Mesodermal cell (in vitro differentiated cells): ENCODE data around the gene POP7.
A peak's percentile ranks its signal among the peaks of the same experiment; 100 is the strongest.

Experiments used
- H3K27ac ChIP-seq: 2 replicates; pipeline ENCODE4 v1.7.0; 2013; ENCODE audit warnings: mild to moderate bottlenecking, low read depth, low read length, moderate library complexity; ENCODE audit not compliant: severe bottlenecking
- H3K36me3 ChIP-seq: 2 replicates; pipeline ENCODE4 v1.7.1; 2013; ENCODE audit warnings: mild to moderate bottlenecking, low read length, moderate library complexity; ENCODE audit not compliant: control insufficient read depth, insufficient read depth
- H3K4me1 ChIP-seq: one replicate; pipeline ENCODE4 v1.7.1; 2013; ENCODE audit warnings: mild to moderate bottlenecking, low read length; ENCODE audit not compliant: insufficient read depth, control insufficient read depth, poor library complexity, severe bottlenecking
- H3K4me3 ChIP-seq: 2 replicates; pipeline ENCODE4 v1.7.0; 2013; ENCODE audit warnings: low read length, control low read depth, mild to moderate bottlenecking; ENCODE audit not compliant: insufficient read depth, poor library complexity, severe bottlenecking; ENCODE audit errors: extremely low read depth
- H3K9me3 ChIP-seq: 2 replicates; pipeline ENCODE4 v1.7.1; 2013; ENCODE audit warnings: mild to moderate bottlenecking, low read length, moderate library complexity; ENCODE audit not compliant: control insufficient read depth
- WGBS, 2 experiments: methylation state at CpG; one replicate each; pipeline ENCODE4 v1.1.5; 2013; ENCODE audit warnings: missing lambda C conversion rate in 2 of 2; ENCODE audit not compliant: insufficient coverage in 2 of 2; 5-methylcytosine and 5-hydroxymethylcytosine counted together

Gene POP7

GRCh38 chr7:100686822-100687211, 19.1 kb upstream of the POP7 start:
- Histone ChIP-seq H3K27ac (no peak overlapping the region), H3K9me3 (no peaks in the 10 kb centered on the region), H3K36me3 (peaks cover 89% of the 10 kb centered on the region), H3K4me3 (no peak overlapping the region), H3K4me1 (peaks cover 22% of the 10 kb centered on the region)
- 92% methylated on average over 15 to 16 of the region's 17 CpGs for WGBS, 2 experiments

DNA sequence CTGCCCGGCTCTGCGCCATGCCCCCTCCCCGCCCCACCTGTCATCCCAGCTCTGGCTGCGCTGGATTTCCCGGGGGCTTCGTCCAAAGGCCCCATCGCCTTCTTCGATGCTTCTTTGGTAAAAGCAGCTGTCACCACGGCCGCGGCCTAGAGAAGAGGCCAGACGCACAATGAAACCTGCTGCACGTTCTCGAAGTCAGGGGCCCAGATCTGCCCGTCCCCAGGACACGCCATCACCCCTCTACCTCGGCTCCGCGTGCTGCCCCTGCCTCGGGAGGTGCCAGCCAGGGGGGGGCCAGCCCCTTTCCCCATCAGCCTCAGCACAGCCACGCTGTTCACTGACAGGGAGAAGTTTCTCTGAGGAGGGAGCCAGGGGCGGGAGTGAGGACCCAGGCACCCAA, 18.7 kb upstream of the POP7 start:
- no peak overlapping the region for H3K27ac ChIP-seq
- H3K4me3 ChIP-seq, result no peak overlapping the region
- H3K4me1 ChIP-seq, result peaks cover 26% of the 10 kb centered on the region
- H3K9me3 ChIP-seq, result no peaks in the 10 kb centered on the region
- peaks cover 84% of the 10 kb centered on the region for H3K36me3 ChIP-seq
- 92 to 95% methylated on average over 14 to 19 of the region's 22 CpGs for WGBS, 2 experiments

- 92 to 98% methylated on average over 20 to 22 of the region's 25 CpGs for WGBS, 2 experiments
These were observed 18.1 kb upstream of the POP7 start for GRCh38 chr7:100687751-100688300.

DNA sequence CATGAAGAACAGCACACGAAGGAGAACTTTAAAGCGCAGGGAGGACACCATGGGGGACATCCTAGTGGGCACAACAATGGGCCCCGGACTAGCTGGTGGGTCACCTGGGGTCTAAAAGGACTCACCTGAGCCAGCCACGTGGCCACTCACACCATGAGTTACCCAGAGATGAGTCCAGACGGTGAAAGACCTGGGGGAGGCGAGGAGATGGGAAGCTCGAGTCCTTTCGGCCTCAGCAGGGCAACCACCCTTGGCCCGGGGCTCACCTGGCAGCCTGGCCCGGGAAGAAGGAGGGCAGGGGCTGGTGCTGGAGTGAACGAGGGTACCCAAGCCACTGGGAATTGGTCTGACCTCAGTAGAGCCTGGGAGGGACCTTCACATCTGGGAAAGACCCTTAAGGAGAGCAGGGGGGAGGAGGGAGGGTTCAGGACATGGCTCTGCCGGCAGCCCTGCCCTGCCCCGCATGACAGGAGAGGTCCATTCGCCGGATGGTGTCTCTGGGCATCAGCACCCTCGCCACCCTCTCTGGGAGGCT, 17.5 kb upstream of the POP7 start:
- 96 to 97% methylated on average over 11 to 14 of the region's 16 CpGs for WGBS, 2 experiments
- Histone ChIP-seq H3K27ac (no peak overlapping the region), H3K9me3 (no peaks in the 10 kb centered on the region), H3K4me1 (peaks cover 27% of the 10 kb centered on the region), H3K4me3 (no peak overlapping the region), H3K36me3 (peaks cover 74% of the 10 kb centered on the region)

More at GRCh38 chr7:100687751-100688300, 18.1 kb upstream of the POP7 start:
- Histone ChIP-seq H3K27ac (peak overlapping the region; percentile 10), H3K9me3 (no peaks in the 10 kb centered on the region), H3K36me3 (peaks cover 79% of the 10 kb centered on the region), H3K4me1 (peaks cover 27% of the 10 kb centered on the region), H3K4me3 (no peak overlapping the region)

DNA sequence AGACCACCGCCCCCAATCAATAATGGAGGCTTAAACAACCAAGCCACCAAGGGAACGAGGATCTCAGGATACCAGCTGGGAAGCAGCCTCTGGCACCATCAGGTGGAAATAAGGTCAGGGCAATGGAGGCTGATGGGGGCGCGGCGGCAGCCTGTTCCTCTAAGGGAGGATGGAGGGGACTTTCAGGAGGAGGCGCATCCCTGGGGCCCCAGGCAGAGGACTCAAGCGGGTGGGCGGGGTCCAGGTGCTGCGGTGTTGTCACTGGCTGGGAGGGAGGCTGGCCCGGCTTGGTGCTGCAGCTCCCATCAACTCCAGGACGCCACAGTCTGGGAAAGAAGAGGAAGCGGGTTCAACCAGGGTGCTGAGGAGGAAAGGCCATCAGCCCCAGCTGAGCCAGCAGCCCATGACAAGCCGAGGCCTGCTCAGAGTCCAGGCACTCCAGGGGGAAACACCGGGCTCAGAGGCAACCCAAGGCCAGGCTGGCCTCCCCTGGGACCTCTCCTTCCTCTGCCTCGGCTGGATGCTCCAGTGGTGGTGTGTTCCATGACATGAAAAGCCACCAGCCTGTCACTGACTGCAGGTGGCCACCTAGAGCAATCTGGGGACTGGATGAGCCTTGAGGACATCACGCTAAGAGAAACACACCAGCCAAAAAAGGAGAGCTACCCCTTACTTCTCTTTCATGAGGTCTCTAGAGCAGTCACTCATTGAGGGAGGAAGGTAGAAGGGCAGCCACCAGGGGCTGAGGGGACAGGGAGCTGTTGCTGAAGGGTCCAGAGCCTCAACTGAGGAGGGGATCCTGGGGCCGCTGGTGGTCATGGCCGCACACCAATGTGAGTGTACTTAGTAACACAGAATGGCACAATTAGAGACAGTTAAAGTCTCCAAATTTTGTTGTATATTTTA, 16.4 kb upstream of the POP7 start:
- Histone ChIP-seq H3K27ac (no peak overlapping the region), H3K9me3 (no peaks in the 10 kb centered on the region), H3K4me1 (peaks cover 27% of the 10 kb centered on the region), H3K4me3 (no peak overlapping the region), H3K36me3 (peaks cover 63% of the 10 kb centered on the region)
- WGBS, 2 experiments, result 89 to 94% methylated on average over 16 to 17 of the region's 18 CpGs

DNA sequence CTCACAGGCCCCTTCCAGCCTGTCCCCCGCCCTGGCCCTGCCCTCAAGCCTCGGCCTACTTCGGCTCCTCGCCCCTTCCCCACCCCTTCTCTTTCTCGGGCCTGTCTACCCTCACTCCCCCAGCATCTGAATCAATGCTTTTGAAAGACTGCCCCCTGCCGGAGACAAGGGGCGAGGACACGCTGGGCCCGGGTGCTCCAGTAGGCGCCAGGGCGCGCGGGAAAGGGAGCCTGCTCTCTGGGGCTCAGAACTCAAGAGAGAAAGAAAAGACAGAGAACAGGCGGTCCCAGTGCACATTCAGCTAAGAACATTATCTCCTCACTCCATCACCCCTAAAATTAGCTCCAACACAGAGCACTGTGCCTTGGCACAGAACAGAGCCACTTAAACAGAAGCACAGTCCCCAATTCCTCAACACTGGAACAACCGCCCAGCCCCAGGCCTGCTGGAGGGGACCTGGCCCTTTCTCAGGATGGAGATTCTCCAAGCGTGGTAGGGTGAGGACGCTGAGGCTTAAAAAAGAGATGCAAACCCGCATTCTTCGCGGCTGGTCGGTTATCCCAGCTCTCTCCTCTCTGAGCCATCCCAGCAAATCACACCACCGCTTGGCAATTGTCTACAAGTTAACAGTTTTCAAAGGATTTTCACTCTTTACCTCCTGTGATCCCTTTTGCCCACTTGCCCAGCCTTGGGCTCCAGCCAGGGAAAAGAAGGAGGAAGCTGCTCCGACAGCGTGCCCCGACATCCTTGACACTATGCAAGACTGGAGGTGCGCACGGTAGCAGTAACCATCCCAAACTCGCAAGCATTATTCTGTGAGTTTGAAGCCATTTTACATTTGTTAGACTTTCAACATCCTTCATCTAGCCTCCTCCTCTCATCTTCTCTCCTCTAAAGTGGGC, 14.0 kb upstream of the POP7 start:
- peaks cover 39% of the 10 kb centered on the region for H3K36me3 ChIP-seq
- 19 to 31% methylated on average over 17 to 19 of the region's 28 CpGs for WGBS, 2 experiments
- H3K4me1 ChIP-seq, result peaks cover 27% of the 10 kb centered on the region
- peak overlapping the region; percentile 43 for H3K27ac ChIP-seq
- peak overlapping the region; percentile 86 for H3K4me3 ChIP-seq
- no peaks in the 10 kb centered on the region for H3K9me3 ChIP-seq

GRCh38 chr7:100692578-100692961, 13.4 kb upstream of the POP7 start:
- Histone ChIP-seq H3K27ac (no peak overlapping the region), H3K36me3 (peaks cover 32% of the 10 kb centered on the region), H3K9me3 (no peaks in the 10 kb centered on the region), H3K4me1 (peaks cover 26% of the 10 kb centered on the region), H3K4me3 (peak overlapping the region; percentile 86)
- 71% methylated on average over 3 of the region's 6 CpGs for WGBS, 2 experiments

DNA sequence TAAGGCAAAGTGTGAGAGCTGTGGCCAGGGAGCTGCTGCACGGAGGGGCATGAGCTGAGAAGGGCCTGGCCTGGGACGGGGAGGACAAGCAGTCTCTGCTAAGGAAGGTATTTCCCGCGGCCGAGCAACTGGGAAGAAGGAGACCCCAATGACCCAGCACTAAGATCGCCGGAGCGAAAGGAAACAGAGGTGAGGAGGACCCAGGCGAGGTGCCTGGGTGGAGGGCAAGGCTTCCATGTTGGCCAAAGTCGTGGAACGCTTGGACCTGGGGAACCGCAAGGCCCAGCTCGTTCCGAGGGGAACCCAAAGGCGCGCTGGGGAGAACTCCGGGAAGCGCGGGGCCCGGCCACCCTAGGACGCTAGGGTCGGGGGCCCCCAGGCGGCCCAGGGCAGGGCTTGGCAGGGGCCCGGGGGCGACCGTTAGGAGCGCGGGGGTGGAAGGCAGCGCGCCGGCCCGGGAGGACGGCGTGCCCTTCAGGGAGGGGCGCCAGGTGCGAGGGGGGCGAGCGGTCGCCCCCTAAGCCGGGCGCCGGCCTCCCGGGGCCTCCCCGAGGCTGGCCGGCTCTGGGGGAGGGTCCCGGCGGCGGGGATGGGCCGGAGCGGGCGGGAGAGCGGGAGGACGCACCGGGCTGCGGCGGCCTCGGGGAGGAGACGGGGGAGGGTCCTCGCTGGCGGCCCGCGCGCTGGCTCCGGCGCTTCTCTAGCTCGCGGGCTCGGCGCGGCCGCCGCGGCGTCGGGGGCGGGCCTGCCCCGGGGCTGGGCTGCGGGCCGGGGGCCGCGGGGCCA, 12.4 kb upstream of the POP7 start:
- peak overlapping the region; percentile 86 for H3K4me3 ChIP-seq
- peak overlapping the region; percentile 29 for H3K27ac ChIP-seq
- H3K4me1 ChIP-seq, result peaks cover 22% of the 10 kb centered on the region
- H3K36me3 ChIP-seq, result peaks cover 24% of the 10 kb centered on the region
- H3K9me3 ChIP-seq, result no peaks in the 10 kb centered on the region
- whole genome bisulfite sequencing, 2 experiments, result 0% methylated on average over 24 to 78 of the region's 81 CpGs

DNA sequence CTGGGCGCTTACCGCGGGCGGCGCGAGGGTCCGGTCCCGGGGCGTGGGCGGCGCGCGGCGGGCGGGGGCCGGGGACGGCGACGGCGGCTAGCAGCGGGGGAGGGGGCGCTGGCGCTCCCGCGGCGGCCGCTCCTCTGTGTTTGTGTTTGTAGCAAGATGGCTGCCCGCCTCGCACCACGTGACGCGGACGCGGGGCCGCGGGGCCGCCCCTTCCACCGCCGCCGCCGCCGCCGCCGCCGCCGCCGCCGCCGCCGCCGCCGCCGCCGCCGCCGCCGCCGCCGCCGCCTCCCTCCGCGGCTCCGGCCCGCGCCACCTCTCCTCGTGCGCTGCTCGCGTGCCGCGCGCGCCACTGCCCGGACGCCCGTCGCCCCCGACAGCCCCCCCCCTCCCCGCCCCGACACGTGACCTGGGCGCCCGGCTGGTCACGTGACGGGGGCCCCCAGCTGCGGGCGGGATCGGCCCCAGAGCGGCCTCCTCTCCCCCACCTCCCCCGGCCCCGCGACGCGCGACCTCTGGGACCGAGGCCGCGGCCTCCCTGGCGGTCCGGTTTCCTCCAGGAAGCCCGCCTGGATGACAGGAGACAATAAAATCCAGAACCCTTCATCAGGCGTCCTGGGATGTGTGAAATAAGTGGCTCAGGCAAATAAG, 11.7 kb upstream of the POP7 start, which contains the start of gene GIGYF1:
GIGYF1 (minus strand) TSS at position 153 of the 648 bp plus-strand sequence. CDS start 6,012 bp downstream, outside the sequence.
- Histone ChIP-seq H3K4me3 (peak within 1 kb of the TSS; percentile 86), H3K27ac (peak within 1 kb of the TSS; percentile 29), H3K9me3 (no peaks in the 10 kb centered on the region), H3K4me1 (peaks cover 22% of the 10 kb centered on the region), H3K36me3 (peaks cover 18% of the 10 kb centered on the region)
- 1% methylated on average over 14 to 20 of the region's 102 CpGs for WGBS, 2 experiments
